ENCODE data around the gene GAS7. TPM values are rescaled to one million over a fixed set of nuclear protein-coding genes. Genes with fewer than 3 reads are reported as not detected.

Gene GAS7
- total and polyA plus RNA-seq, 4 donors = 9.0 to 112 (median 46.1) TPM

GRCh38 chr17:9887508-9887907, 310.9 kb downstream of the GAS7 start:
- H3K4me3 ChIP-seq = no peak overlapping the region
- no peak for TF ChIP-seq CTCF (IDR thresholded peaks at IDR 0.05; ENCODE audit: control extremely low read depth, extremely low read depth)
- H3K36me3 ChIP-seq (ENCODE audit: control insufficient read depth in 4 of 4, insufficient read depth in 4 of 4, low read length in 4 of 4) = no peaks in the 10 kb centered on the region
- H3K4me1 ChIP-seq (ENCODE audit: control insufficient read depth in 5 of 5, insufficient read depth in 5 of 5, low read length in 5 of 5) = no peaks in the 10 kb centered on the region
- DNase-seq (no peak), ATAC-seq (ENCODE audit: insufficient read depth, low FRiP score) (no peak)
- no peak overlapping the region for H3K27ac ChIP-seq (ENCODE audit: low read depth in 1 of 2, low read length in 1 of 2)
- H3K9ac ChIP-seq (ENCODE audit: insufficient read depth in 1 of 2, low read length in 2 of 2) = no peak overlapping the region
- H3K9me3 ChIP-seq (ENCODE audit: control insufficient read depth in 4 of 4, insufficient read depth in 3 of 4, low read length in 3 of 4) = peaks cover 0 to 8% (median 4%) of the 10 kb centered on the region in 4 donors
- H3K27me3 ChIP-seq (ENCODE audit: control insufficient read depth in 3 of 3, insufficient read depth in 3 of 3, low read length in 2 of 3) = no peaks in the 10 kb centered on the region
- WGBS, 2 donors = 91 to 97% methylated on average over 8 of the region's 8 CpGs

- no peak overlapping the region for H3K4me3 ChIP-seq
- H3K36me3 ChIP-seq (ENCODE audit: control insufficient read depth in 4 of 4, insufficient read depth in 4 of 4, low read length in 4 of 4) = no peaks in the 10 kb centered on the region
- no peaks in the 10 kb centered on the region for H3K27me3 ChIP-seq (ENCODE audit: control insufficient read depth in 3 of 3, insufficient read depth in 3 of 3, low read length in 2 of 3)
- WGBS, 2 donors = 82 to 89% methylated on average over 5 of the region's 5 CpGs
- peaks cover 0 to 12% (median 8%) of the 10 kb centered on the region in 4 donors for H3K9me3 ChIP-seq (ENCODE audit: control insufficient read depth in 4 of 4, insufficient read depth in 3 of 4, low read length in 3 of 4)
- ATAC-seq (ENCODE audit: insufficient read depth, low FRiP score) (no peak), DNase-seq (no peak)
- TF ChIP-seq CTCF (IDR thresholded peaks at IDR 0.05; ENCODE audit: control extremely low read depth, extremely low read depth) = no peak
- H3K27ac ChIP-seq (ENCODE audit: low read depth in 1 of 2, low read length in 1 of 2) = no peak overlapping the region
- no peaks in the 10 kb centered on the region for H3K4me1 ChIP-seq (ENCODE audit: control insufficient read depth in 5 of 5, insufficient read depth in 5 of 5, low read length in 5 of 5)
- no peak overlapping the region for H3K9ac ChIP-seq (ENCODE audit: insufficient read depth in 1 of 2, low read length in 2 of 2)
Observed at GRCh38 chr17:9886141-9886930, 312.1 kb downstream of the GAS7 start.

GRCh38 chr17:9883451-9883850, 315.0 kb downstream of the GAS7 start:
- Histone ChIP-seq H3K4me3 (no peak overlapping the region), H3K9ac (ENCODE audit: insufficient read depth in 1 of 2, low read length in 2 of 2) (no peak overlapping the region), H3K4me1 (ENCODE audit: control insufficient read depth in 5 of 5, insufficient read depth in 5 of 5, low read length in 5 of 5) (no peaks in the 10 kb centered on the region), H3K27me3 (ENCODE audit: control insufficient read depth in 3 of 3, insufficient read depth in 3 of 3, low read length in 2 of 3) (no peaks in the 10 kb centered on the region), H3K9me3 (ENCODE audit: control insufficient read depth in 4 of 4, insufficient read depth in 3 of 4, low read length in 3 of 4) (peaks cover 0 to 12% (median 7%) of the 10 kb centered on the region in 4 donors), H3K27ac (ENCODE audit: low read depth in 1 of 2, low read length in 1 of 2) (no peak overlapping the region), H3K36me3 (ENCODE audit: control insufficient read depth in 4 of 4, insufficient read depth in 4 of 4, low read length in 4 of 4) (no peaks in the 10 kb centered on the region)
- ATAC-seq (ENCODE audit: insufficient read depth, low FRiP score) = no peak
- DNase-seq = no peak
- no peak for TF ChIP-seq CTCF (IDR thresholded peaks at IDR 0.05; ENCODE audit: control extremely low read depth, extremely low read depth)
